AG20443 (cell line): ENCODE results near the gene ZNF599.

Source experiments
- DNase-seq: peaks from one replicate; pipeline ENCODE4 v3.0.0; 2012; ENCODE audit warnings: low spot score, mixed read lengths

The ZNF599 gene

DNA sequence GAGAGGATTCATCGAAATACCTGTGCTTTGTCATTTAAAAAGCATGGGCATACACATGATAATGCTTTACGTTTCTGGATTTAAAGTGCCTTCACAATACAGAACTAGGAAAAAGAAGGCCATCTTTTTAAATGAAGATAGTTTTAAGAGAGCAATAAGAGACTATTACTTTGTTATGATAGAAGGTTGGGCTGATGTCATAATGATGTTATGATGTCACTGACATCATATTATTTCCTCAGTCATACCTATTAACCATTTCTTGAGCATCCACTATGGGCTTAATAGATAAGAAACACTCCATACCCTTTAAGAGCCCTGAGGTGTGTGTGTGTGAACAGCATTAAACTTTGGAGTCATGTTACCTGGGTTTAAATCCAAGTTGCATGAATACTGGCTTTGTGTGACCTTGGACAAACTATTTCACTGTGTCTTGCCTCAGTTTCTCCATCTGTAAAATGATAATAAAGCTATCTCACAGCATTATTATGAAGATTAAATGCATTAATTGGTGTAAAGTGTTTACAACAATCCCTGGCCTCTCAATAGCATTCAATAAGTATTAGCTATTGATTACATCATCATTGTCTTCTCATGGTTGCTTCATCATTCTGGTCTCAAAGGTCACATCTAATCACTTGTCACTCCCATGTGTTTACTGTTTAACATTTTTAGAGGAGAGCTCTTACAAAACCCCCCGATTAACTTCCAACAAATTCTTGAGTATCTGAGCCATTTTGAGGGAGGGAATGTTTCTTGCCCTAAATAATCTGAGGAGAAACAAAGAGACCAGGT lies 27.9 kb downstream of the ZNF599 start:
- DNase-seq: no peak

- peak; percentile 80 for DNase-seq
These were observed 38.4 kb downstream of the ZNF599 start for GRCh38 chr19:34734537-34735103.

DNA sequence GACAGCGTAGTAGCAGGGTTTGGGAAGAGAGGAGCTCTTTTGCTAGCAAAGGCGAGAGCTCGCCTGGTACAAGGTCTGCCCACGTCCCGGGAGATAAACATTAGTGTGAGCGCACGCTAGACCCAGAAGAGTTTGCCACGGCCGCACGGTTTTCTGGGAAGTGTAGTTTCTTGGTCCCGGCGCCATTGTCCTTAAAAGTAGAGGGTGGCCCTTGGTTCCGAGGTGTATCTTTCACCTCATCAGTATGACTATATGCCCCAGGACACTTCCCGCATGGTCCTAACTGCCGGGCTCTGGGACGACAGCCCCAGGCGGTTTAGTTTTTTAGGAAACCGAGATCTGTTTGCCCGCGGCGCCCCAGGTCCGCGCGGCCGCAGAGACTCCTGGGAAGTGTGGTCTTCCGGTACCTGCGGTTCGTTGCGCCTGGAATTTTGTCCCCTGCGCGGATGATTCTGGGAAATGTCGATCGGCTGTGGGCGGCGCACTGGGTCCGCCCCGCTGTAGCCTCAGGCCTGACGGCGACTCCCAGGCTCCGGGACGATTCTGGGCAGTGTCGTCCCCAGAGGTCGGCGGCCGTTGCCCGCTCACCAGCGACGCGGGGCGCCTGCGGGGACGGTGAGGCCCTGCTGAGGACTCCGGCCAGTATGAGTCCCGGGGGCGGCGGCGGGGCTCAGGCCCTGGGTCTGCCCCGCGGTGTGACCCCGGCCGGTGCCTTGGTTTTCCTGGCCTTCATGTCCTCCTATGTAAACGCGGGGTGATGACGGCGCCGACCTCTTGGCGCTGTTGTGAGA lies 39.1 kb downstream of the ZNF599 start, which contains the start of gene ZNF181:
TSS of gene ZNF181 (plus strand) at position 498 of the 791 bp plus-strand sequence. CDS start 795 bp downstream, outside the sequence.
- DNase-seq: peak; percentile 95

- DNase-seq: no peak
These were observed 39.7 kb downstream of the ZNF599 start for GRCh38 chr19:34733266-34733745.

DNA sequence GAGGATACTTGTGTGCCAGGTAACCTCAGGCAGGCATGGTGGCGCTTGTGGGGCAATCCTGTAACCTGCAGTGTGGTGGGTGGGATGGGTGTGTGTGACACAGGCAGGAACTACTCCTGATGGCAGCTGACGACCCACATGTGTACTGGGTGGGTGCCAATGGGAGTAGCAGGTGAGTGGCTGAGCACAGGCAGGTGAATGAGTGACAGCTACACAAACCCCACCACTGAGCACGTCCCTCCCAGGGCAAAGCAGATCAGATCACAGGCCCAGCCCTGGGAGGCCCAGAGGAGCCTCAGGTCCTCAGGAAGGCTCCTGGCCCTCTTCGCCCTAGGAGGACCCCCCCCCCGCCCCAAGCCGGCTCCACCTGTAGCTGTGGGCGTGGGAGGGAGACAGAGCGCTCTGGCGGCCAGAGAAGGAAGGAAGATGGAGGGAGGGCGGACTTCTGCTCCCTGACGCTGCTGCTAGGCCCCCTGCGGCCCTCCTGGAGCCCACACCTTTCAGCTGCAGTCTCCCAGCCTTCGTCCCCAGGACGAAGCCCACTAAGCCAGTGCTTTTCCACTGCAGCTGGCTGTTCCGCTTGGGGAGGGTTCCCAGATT lies 40.3 kb downstream of the ZNF599 start:
- no peak for DNase-seq

DNA sequence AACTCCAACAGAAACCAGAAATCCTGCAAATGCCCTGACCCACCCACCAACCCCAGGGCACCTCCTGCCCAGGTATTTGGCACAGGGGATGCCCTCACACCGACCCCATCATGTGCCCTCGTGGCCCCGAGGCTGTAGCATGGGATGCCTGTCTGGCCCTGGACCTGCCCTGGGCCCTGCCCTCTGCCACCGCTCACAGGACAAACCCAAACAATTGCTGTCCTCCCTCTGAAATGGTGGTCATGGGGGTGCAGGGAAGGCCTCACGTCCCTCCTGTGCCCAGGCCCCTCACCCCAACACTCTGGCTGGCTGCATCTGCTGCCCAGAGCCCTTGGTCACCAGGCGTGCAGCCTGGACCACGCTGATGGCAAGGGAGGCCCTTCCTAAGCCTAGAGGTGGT lies 41.1 kb downstream of the ZNF599 start:
- no peak for DNase-seq

GRCh38 chr19:34731019-34731829 lies 41.8 kb downstream of the ZNF599 start:
- DNase-seq: no peak

DNA sequence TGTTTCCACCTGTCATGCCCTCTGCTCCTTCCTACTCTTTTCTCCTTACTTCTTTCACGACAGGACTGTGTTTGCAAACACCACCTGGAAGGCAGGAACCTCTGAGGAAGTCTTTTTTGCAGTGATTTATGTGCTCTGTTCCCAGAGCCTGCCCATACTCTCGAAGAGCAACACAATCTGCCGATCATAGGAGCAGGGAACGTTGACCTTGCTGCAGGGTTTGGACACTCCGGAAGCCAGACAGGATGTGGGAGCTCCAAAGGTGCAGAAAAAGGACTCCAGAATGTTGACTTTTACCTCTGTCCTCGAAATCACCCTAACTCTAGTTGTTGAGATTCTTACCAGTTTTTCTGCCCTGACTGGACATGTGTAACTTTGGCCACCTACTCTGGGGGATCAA lies 47.6 kb downstream of the ZNF599 start:
- no peak for DNase-seq

GRCh38 chr19:34722353-34722752 lies 50.7 kb downstream of the ZNF599 start:
- no peak for DNase-seq

- no peak for DNase-seq
These were observed 57.7 kb downstream of the ZNF599 start for GRCh38 chr19:34715357-34715756.

DNA sequence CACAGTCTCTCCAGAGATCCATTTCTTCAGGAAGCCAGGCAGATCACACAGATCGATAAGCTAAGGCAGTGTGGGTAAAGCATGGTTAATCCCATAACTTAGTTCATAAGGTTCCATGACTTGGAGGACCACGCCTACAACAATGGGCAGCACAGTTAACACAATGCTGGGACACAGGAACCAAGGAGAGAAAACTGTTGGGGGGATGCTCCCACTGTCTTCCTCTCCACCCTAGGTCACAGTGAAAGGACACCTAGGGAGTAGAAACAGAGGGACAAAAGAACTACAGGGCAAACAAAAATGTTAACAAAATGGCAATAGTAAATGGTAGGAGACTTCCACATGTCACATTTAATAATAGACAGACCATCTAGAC lies 59.8 kb downstream of the ZNF599 start:
- DNase-seq: no peak

DNA sequence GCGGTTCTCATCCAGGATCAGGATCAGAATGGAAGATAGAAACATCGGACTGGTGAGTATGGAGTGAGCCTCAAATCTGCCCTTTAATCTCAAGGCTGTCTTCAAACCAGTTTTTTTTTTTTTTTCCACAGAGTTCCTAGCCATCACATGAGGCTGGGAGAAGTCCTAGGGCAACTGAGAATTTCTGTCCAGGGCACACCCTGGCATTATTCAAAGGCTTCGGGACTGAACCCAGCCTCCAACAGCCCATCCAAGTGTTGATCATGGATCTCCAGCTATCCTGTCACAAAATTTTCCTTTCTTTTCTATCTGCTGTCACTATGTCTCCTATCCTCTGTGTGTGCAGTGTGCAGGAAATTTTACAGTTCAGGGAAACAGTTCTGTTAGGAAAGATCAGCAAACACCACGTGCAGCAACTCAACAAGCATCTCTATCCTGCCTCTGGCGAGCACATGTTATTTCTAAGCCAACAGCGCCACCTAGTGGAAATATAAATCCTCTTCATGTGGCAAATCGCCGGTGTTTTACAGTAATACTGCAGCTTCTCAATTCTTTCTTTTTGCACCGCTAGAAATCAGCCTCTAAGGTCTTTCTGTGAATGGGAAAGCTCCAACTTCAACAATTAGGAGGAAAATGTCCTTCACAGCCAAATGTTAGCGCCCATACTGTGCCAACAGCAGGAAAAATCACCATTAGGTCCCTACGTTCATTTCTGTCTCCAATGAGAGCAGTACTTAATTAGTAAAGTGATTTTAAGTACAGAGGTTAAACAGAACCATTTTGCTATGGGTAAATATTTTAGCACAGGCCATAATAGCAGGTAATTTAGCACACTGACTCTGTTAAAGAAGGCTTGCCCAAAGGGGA lies 60.4 kb downstream of the ZNF599 start:
- peak; percentile 85 for DNase-seq

DNA sequence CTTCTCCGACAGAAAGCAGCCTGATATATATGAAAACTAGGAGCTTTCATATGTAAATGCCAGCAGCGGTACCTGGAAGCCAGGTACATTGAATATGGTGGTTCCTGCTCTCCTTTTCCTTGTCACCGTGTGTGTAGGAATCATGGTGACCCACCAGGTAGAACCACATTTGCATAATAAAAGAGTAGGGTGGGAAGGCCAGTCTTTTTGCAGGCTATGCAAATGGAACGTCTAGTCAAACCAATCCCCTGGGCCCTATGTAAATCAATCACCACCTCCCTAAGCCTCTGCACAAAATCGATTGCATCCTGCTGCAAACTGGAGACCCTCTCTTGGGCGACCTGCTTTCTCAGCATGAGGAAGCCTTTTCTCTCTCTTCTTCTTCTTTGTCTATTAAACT lies 61.1 kb downstream of the ZNF599 start:
- no peak for DNase-seq
